Astrocyte (in vitro differentiated cells and primary cell): Measurements from ENCODE around the gene TM9SF1. TPM values are rescaled to one million over a fixed set of nuclear protein-coding genes. Genes with fewer than 3 reads are reported as not detected.

Source experiments
- DNase-seq: peaks from one replicate; pipeline ENCODE4 v3.0.0-alpha.2; 2010; ENCODE audit warnings: low read depth
- FAIRE-seq: peaks from 2 replicates; lab custom pipeline; 2011; peaks lifted over from hg19 to GRCh38; lab: Jason Lieb, UNC
- H2AFZ ChIP-seq: 2 replicates; pipeline ENCODE4 v1.6.0; 2012; ENCODE audit warnings: low read depth, low read length, inconsistent platforms
- H3K27ac ChIP-seq: 2 replicates; pipeline ENCODE4 v1.5.1; 2011; ENCODE audit warnings: low read depth, low read length, inconsistent platforms
- H3K27me3 ChIP-seq: 2 replicates; pipeline ENCODE4 v1.6.0; 2011; ENCODE audit warnings: low read length, inconsistent platforms; ENCODE audit not compliant: insufficient read depth
- H3K36me3 ChIP-seq: 2 replicates; pipeline ENCODE4 v1.5.1; 2011; ENCODE audit warnings: low read length, inconsistent platforms; ENCODE audit not compliant: insufficient read depth
- H3K4me1 ChIP-seq: 2 replicates; pipeline ENCODE4 v1.5.1; 2011; ENCODE audit warnings: low read length, inconsistent platforms; ENCODE audit not compliant: insufficient read depth
- H3K4me2 ChIP-seq: 2 replicates; pipeline ENCODE4 v1.6.0; 2012; ENCODE audit warnings: low read length, inconsistent platforms
- H3K4me3 ChIP-seq: 2 replicates; pipeline ENCODE4 v1.5.1; 2011; ENCODE audit warnings: low read depth, mild to moderate bottlenecking, low read length, inconsistent platforms; ENCODE audit not compliant: insufficient read depth
- H3K79me2 ChIP-seq: 2 replicates; pipeline ENCODE4 v1.6.0; 2012; ENCODE audit warnings: mild to moderate bottlenecking, low read length, inconsistent platforms; ENCODE audit not compliant: insufficient read depth
- H3K9ac ChIP-seq: 2 replicates; pipeline ENCODE4 v1.6.0; 2012; ENCODE audit warnings: mild to moderate bottlenecking, low read length, inconsistent platforms
- H3K9me3 ChIP-seq: 2 replicates; pipeline ENCODE4 v1.5.1; 2012; ENCODE audit warnings: low read depth, mild to moderate bottlenecking, low read length, inconsistent platforms; ENCODE audit not compliant: insufficient read depth
- H4K20me1 ChIP-seq: 2 replicates; pipeline ENCODE4 v1.6.0; 2012; ENCODE audit warnings: low read length, inconsistent platforms; ENCODE audit not compliant: insufficient read depth
- H3K27ac Mint-ChIP-seq: one replicate; pipeline ENCODE4 v1.8.0; 2021; ENCODE audit warnings: mild to moderate bottlenecking, mixed read lengths; ENCODE audit not compliant: unreplicated experiment
- H3K27me3 Mint-ChIP-seq: one replicate; pipeline ENCODE4 v1.8.0; 2021; ENCODE audit warnings: low read depth, mixed read lengths; ENCODE audit not compliant: unreplicated experiment
- H3K36me3 Mint-ChIP-seq: one replicate; pipeline ENCODE4 v1.8.0; 2021; ENCODE audit warnings: low read depth, mixed read lengths; ENCODE audit not compliant: unreplicated experiment
- H3K4me1 Mint-ChIP-seq: one replicate; pipeline ENCODE4 v1.8.0; 2021; ENCODE audit warnings: low read depth, mixed read lengths; ENCODE audit not compliant: unreplicated experiment
- H3K4me3 Mint-ChIP-seq: one replicate; pipeline ENCODE4 v1.8.0; 2021; ENCODE audit warnings: mild to moderate bottlenecking, moderate library complexity, mixed read lengths; ENCODE audit not compliant: unreplicated experiment
- H3K9me3 Mint-ChIP-seq: one replicate; pipeline ENCODE4 v1.8.0; 2021; ENCODE audit warnings: mild to moderate bottlenecking, mixed read lengths; ENCODE audit not compliant: unreplicated experiment
- EZH2 ChIP-seq: IDR thresholded peaks from 2 replicates; pipeline ENCODE4 v1.6.1; 2012; ENCODE audit warnings: mild to moderate bottlenecking, low read length, inconsistent platforms; ENCODE audit not compliant: insufficient read depth
- total RNA-seq: library from RNA; stranded (reverse); gene quantifications from 2 replicates; pipeline ENCODE4 v1.2.1, GENCODE V29; 2021
- TF ChIP-seq, protein P1 (sequence below): IDR thresholded peaks from 2 replicates; pipeline ENCODE4 v1.5.1; 2011; ENCODE audit warnings: low read depth, mild to moderate bottlenecking, inconsistent platforms, low read length, moderate library complexity; ENCODE audit not compliant: insufficient read depth

The TM9SF1 gene
- total RNA-seq, 1 donor from 2014 or later, result 59.3 TPM

- H3K79me2 ChIP-seq, result peaks cover 55% of the 10 kb centered on the region
- peak within 1 kb of the TSS; percentile 83 for H3K27ac ChIP-seq
- H3K4me1 Mint-ChIP-seq, result peaks cover 30% of the 10 kb centered on the region
- H3K9ac ChIP-seq, result peak within 1 kb of the TSS; percentile 87
- H3K36me3 ChIP-seq, result peaks cover 24% of the 10 kb centered on the region
- H3K4me3 Mint-ChIP-seq, result peak within 1 kb of the TSS; percentile 96
- H3K27me3 ChIP-seq, result no peaks in the 10 kb centered on the region
- H3K27ac Mint-ChIP-seq, result peak within 1 kb of the TSS; percentile 88
- no peaks in the 10 kb centered on the region for H3K9me3 Mint-ChIP-seq
- TF ChIP-seq EZH2, result no peak
- TF ChIP-seq, protein P1, sequence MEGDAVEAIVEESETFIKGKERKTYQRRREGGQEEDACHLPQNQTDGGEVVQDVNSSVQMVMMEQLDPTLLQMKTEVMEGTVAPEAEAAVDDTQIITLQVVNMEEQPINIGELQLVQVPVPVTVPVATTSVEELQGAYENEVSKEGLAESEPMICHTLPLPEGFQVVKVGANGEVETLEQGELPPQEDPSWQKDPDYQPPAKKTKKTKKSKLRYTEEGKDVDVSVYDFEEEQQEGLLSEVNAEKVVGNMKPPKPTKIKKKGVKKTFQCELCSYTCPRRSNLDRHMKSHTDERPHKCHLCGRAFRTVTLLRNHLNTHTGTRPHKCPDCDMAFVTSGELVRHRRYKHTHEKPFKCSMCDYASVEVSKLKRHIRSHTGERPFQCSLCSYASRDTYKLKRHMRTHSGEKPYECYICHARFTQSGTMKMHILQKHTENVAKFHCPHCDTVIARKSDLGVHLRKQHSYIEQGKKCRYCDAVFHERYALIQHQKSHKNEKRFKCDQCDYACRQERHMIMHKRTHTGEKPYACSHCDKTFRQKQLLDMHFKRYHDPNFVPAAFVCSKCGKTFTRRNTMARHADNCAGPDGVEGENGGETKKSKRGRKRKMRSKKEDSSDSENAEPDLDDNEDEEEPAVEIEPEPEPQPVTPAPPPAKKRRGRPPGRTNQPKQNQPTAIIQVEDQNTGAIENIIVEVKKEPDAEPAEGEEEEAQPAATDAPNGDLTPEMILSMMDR, result no peak
- H3K4me1 ChIP-seq, result peaks cover 31% of the 10 kb centered on the region
- peaks cover 36% of the 10 kb centered on the region for H4K20me1 ChIP-seq
- no peaks in the 10 kb centered on the region for H3K27me3 Mint-ChIP-seq
- H2AFZ ChIP-seq, result peak within 1 kb of the TSS; percentile 79
- no peaks in the 10 kb centered on the region for H3K9me3 ChIP-seq
- H3K4me2 ChIP-seq, result peak within 1 kb of the TSS; percentile 96
- peak within 1 kb of the TSS; percentile 93 for H3K4me3 ChIP-seq
- H3K36me3 Mint-ChIP-seq, result no peaks in the 10 kb centered on the region
- FAIRE-seq (no peak), DNase-seq (peak; percentile 94)
These were observed 48.7 kb downstream of the TM9SF1 start, which contains the start of gene PSME2 for GRCh38 chr14:24146453-24146977. PSME2 (minus strand) TSS chr14:24146610; CDS start chr14:24146581, 29 bp downstream.

- FAIRE-seq (no peak), DNase-seq (peak; percentile 69)
- Histone ChIP-seq H3K27me3 (no peaks in the 10 kb centered on the region), H3K36me3 (peaks cover 19% of the 10 kb centered on the region), H3K9ac (peak overlapping the region; percentile 87), H3K79me2 (peaks cover 56% of the 10 kb centered on the region), H3K4me2 (peak overlapping the region; percentile 96), H3K27ac (peak overlapping the region; percentile 83), H3K9me3 (no peaks in the 10 kb centered on the region), H4K20me1 (peaks cover 31% of the 10 kb centered on the region), H3K4me3 (peak overlapping the region; percentile 93), H2AFZ (peak overlapping the region; percentile 76), H3K4me1 (peaks cover 31% of the 10 kb centered on the region)
- peak overlapping the region; percentile 96 for H3K4me3 Mint-ChIP-seq
- H3K9me3 Mint-ChIP-seq, result no peaks in the 10 kb centered on the region
- no peaks in the 10 kb centered on the region for H3K27me3 Mint-ChIP-seq
- H3K27ac Mint-ChIP-seq, result peak overlapping the region; percentile 88
- no peaks in the 10 kb centered on the region for H3K36me3 Mint-ChIP-seq
- no peak for TF ChIP-seq EZH2
- TF ChIP-seq, protein P1, result no peak
- H3K4me1 Mint-ChIP-seq, result peaks cover 30% of the 10 kb centered on the region
These were observed 49.4 kb downstream of the TM9SF1 start for GRCh38 chr14:24145690-24146452.
